NCI-H69 (cell line): ENCODE measurements around the gene SIT1.
A peak's percentile ranks its signal among the peaks of the same experiment; 100 is the strongest.

Experiments
- DNase-seq: peaks from one replicate; lab custom pipeline; 2025; lab: John Stamatoyannopoulos, UW

The SIT1 gene

GRCh38 chr9:35606138-35606504 lies 44.6 kb downstream of the SIT1 start:
- DNase-seq = peak; percentile 51

GRCh38 chr9:35605351-35606137 lies 45.2 kb downstream of the SIT1 start:
- DNase-seq = peak; percentile 56

- DNase-seq = peak; percentile 91
These were observed 46.0 kb downstream of the SIT1 start, which contains the start of gene TESK1 for GRCh38 chr9:35604578-35605350. TSS of gene TESK1 (plus strand) at chr9:35605262. CDS start at chr9:35605620, 358 bp downstream.

GRCh38 chr9:35603986-35604577 lies 46.6 kb downstream of the SIT1 start:
- peak; percentile 100 for DNase-seq

GRCh38 chr9:35603506-35603985 lies 47.2 kb downstream of the SIT1 start:
- DNase-seq = peak; percentile 69

- no peak for DNase-seq
These were observed 50.7 kb downstream of the SIT1 start for GRCh38 chr9:35599763-35600604.
